IMR-90 (cell line): Measurements from ENCODE around the gene SYCP2. TPM values are rescaled to one million over a fixed set of nuclear protein-coding genes. Genes with fewer than 3 reads are reported as not detected.

ENCODE experiments used
- ATAC-seq: fragments of 200-7000 bp; cut with Tn5 transposase; 2 replicates; pipeline ENCODE4 v1.9.1; 2020; ENCODE audit warnings: low read depth, mild to moderate bottlenecking, moderate library complexity
- BruUV-seq: library from RNA; stranded (reverse); fragments of 400-500 nt; replicated peaks from 2 replicates; lab custom pipeline; 2021; lab: Mats Ljungman, UMichigan
- CTCF ChIA-PET: fragments of 300-600 bp; formaldehyde crosslinking; extraction: SDS; loops from one replicate; lab custom pipeline; 2021; ENCODE audit warnings: antibody characterized with exemption; lab: Yijun Ruan, JAX
- POLR2A ChIA-PET: fragments of 300-600 bp; sonication (Branson Sonifier 250); formaldehyde crosslinking; loops from one replicate; lab custom pipeline; 2022; ENCODE audit warnings: antibody characterized with exemption; ENCODE audit not compliant: unreplicated experiment; lab: Charles Lee
- DNase-seq: peaks from one replicate; pipeline ENCODE4 v3.0.0; 2013
- H2AFZ ChIP-seq: replicated peaks from 2 replicates; pipeline ENCODE3; 2013; ENCODE audit warnings: low read length, mild to moderate bottlenecking; ENCODE audit not compliant: poor library complexity
- H2AK5ac ChIP-seq: 2 replicates; pipeline ENCODE4 v1.6.1; 2013; ENCODE audit warnings: low read depth, low read length, inconsistent platforms
- H2AK9ac ChIP-seq: replicated peaks from 2 replicates; pipeline ENCODE3; 2013; ENCODE audit warnings: mild to moderate bottlenecking, low read depth, low read length, moderate library complexity; ENCODE audit not compliant: poor library complexity
- H2BK120ac ChIP-seq: 2 replicates; pipeline ENCODE4 v1.6.1; 2013; ENCODE audit warnings: low read depth, low read length, inconsistent platforms
- H2BK15ac ChIP-seq: 3 replicates; pipeline ENCODE4 v1.6.1; 2013; ENCODE audit warnings: low read depth, low read length, inconsistent platforms
- H2BK20ac ChIP-seq: 2 replicates; pipeline ENCODE4 v1.6.1; 2013; ENCODE audit warnings: low read depth, mild to moderate bottlenecking, inconsistent platforms, low read length, moderate library complexity
- H2BK5ac ChIP-seq: 2 replicates; pipeline ENCODE4 v1.6.1; 2013; ENCODE audit warnings: mild to moderate bottlenecking, low read depth, low read length, inconsistent platforms; ENCODE audit not compliant: poor library complexity, severe bottlenecking
- H3K14ac ChIP-seq: replicated peaks from 2 replicates; pipeline ENCODE4 v1.6.1; 2013; ENCODE audit warnings: low read depth, low read length, inconsistent platforms
- H3K18ac ChIP-seq: 2 replicates; pipeline ENCODE4 v1.6.1; 2013; ENCODE audit warnings: low read depth, low read length, control low read depth
- H3K23ac ChIP-seq: 2 replicates; pipeline ENCODE4 v1.6.1; 2013; ENCODE audit warnings: low read depth, low read length, inconsistent platforms
- H3K27ac ChIP-seq: 2 replicates; pipeline ENCODE4 v1.5.1; 2013; ENCODE audit warnings: mild to moderate bottlenecking, control low read depth, low read length; ENCODE audit not compliant: insufficient read depth
- H3K27me3 ChIP-seq: 2 replicates; pipeline ENCODE4 v1.6.1; 2013; ENCODE audit warnings: low read length; ENCODE audit not compliant: control insufficient read depth, insufficient read depth
- H3K36me3 ChIP-seq: 2 replicates; pipeline ENCODE4 v1.6.1; 2013; ENCODE audit warnings: low read length, mixed read lengths; ENCODE audit not compliant: control insufficient read depth, insufficient read depth
- H3K4ac ChIP-seq: 2 replicates; pipeline ENCODE4 v1.6.1; 2013; ENCODE audit warnings: low read depth, low read length, inconsistent platforms
- H3K4me1 ChIP-seq: 2 replicates; pipeline ENCODE4 v1.6.1; 2013; ENCODE audit warnings: low read length, mixed read lengths; ENCODE audit not compliant: control insufficient read depth, insufficient read depth
- H3K4me2 ChIP-seq: 2 replicates; pipeline ENCODE4 v1.6.1; 2013; ENCODE audit warnings: low read depth, mild to moderate bottlenecking, control low read depth, low read length, moderate library complexity
- H3K4me3 ChIP-seq: 2 replicates; pipeline ENCODE4 v1.5.1; 2013; ENCODE audit warnings: low read depth, mild to moderate bottlenecking, control low read depth, low read length, moderate library complexity; ENCODE audit not compliant: insufficient read depth
- H3K56ac ChIP-seq: 2 replicates; pipeline ENCODE4 v1.6.1; 2013; ENCODE audit warnings: low read length, inconsistent platforms; ENCODE audit not compliant: insufficient read depth; ENCODE audit errors: extremely low read depth
- H3K79me1 ChIP-seq, 2 experiments: 2 replicates each; pipeline ENCODE4 v1.6.1; 2013; ENCODE audit warnings: low read length in 2 of 2, inconsistent platforms in 1 of 2, low read depth in 1 of 2
- H3K9ac ChIP-seq: 2 replicates; pipeline ENCODE4 v1.6.1; 2013; ENCODE audit warnings: low read depth, low read length, control low read depth
- H3K9me1 ChIP-seq: 2 replicates; pipeline ENCODE4 v1.6.1; 2013; ENCODE audit warnings: low read length, inconsistent platforms; ENCODE audit not compliant: insufficient read depth
- H3K9me3 ChIP-seq: 2 replicates; pipeline ENCODE4 v1.6.1; 2013; ENCODE audit warnings: low read length; ENCODE audit not compliant: control insufficient read depth, insufficient read depth
- H4K20me1 ChIP-seq: 2 replicates; pipeline ENCODE4 v1.6.1; 2013; ENCODE audit warnings: low read length, inconsistent platforms; ENCODE audit not compliant: insufficient read depth
- H4K5ac ChIP-seq: 2 replicates; pipeline ENCODE4 v1.6.1; 2013; ENCODE audit warnings: mild to moderate bottlenecking, low read depth, low read length, control low read depth
- H4K8ac ChIP-seq, 2 experiments: 2 replicates each; pipeline ENCODE4 v1.6.1; 2013; ENCODE audit warnings: low read depth in 2 of 2, low read length in 2 of 2, control low read depth in 1 of 2, inconsistent platforms in 1 of 2
- H4K91ac ChIP-seq: 2 replicates; pipeline ENCODE4 v1.6.1; 2013; ENCODE audit warnings: low read depth, low read length, inconsistent platforms; ENCODE audit not compliant: insufficient read depth
- CHD1 ChIP-seq: IDR thresholded peaks from 2 replicates; pipeline ENCODE4 v1.6.1; 2012; ENCODE audit warnings: low read depth, low read length, improper control_type of control experiment
- MAFK ChIP-seq: IDR thresholded peaks from 2 replicates; pipeline ENCODE4 v1.6.1; 2012; ENCODE audit warnings: low read depth, low read length, improper control_type of control experiment
- MXI1 ChIP-seq: IDR thresholded peaks from 2 replicates; pipeline ENCODE4 v1.6.1; 2012; ENCODE audit warnings: low read depth, mild to moderate bottlenecking, low read length, moderate library complexity, borderline replicate concordance
- RAD21 ChIP-seq: IDR thresholded peaks from 2 replicates; pipeline ENCODE4 v1.6.1; 2012; ENCODE audit warnings: low read length, improper control_type of control experiment
- RCOR1 ChIP-seq: IDR thresholded peaks from 2 replicates; pipeline ENCODE4 v1.6.1; 2012; ENCODE audit warnings: mild to moderate bottlenecking, low read length, improper control_type of control experiment; ENCODE audit not compliant: insufficient replicate concordance
- WGBS, 2 experiments: methylation state at CpG; one replicate each; pipeline versions ENCODE4 v1.1.5 to v1.1.7; 2013; ENCODE audit warnings: missing lambda C conversion rate in 2 of 2; ENCODE audit not compliant: insufficient read length in 1 of 2; ENCODE audit errors: extremely low coverage in 2 of 2; 5-methylcytosine and 5-hydroxymethylcytosine counted together
- dilution Hi-C: fragments of 300-500 bp; cut with HindIII; formaldehyde crosslinking; loops from one replicate; pipeline ENCODE4 v1.14.3; 2018; ENCODE audit warnings: low sequenced_read_pairs; ENCODE audit not compliant: unreplicated experiment
- in situ Hi-C: fragments of 300-500 bp; cut with MboI; formaldehyde crosslinking; loops from 3 replicates; pipeline ENCODE4 v1.14.3; 2019; ENCODE audit warnings: low sequenced_read_pairs, inconsistent platforms, mixed read lengths
- intact Hi-C: fragments of 100-400 bp; cut with micrococcal nuclease; formaldehyde crosslinking; loops from 2 replicates; pipeline ENCODE4 v1.10.0; 2022
- polyA plus RNA-seq, 3 experiments: library from polyadenylated mRNA; depleted of rRNA; stranded (reverse); fragments of >200 nt; gene quantifications; 2 replicates each; pipeline ENCODE4 v1.2.3, GENCODE V29; 2012; ENCODE audit warnings: low replicate concordance in 1 of 3
- total RNA-seq: library from RNA; depleted of rRNA; stranded (reverse); fragments of >200 nt; gene quantifications from 2 replicates; pipeline ENCODE4 v1.2.3, GENCODE V29; 2012

The SYCP2 gene
- total and polyA plus RNA-seq, 2 of the 4 experiments (the other 2 are of a cell fraction) = 0.18 to 0.31 TPM

DNA sequence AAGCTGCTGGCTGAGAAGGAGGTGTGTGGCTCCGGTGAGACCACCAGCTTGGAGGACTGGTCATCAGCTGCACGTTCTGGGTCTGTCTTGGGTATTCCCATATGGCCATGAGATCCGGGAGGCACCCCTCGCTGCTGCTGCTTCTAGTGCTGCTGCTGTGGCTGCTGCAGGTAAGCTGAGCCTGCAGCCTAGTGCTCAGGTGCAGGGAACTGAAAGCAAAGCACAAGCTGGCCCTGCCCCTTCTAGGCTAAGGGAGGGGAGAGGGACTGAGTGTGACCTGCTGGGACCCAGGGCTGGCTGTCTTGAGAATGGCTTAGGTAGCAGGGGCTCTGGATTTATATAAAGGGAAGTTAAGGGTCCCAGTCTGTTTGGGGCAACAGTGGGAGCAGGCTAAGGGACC, 25.2 kb upstream of the SYCP2 start:
- no peak overlapping the region for H2AFZ ChIP-seq
- no peaks in the 10 kb centered on the region for H4K20me1 ChIP-seq
- in situ Hi-C loops = no loop called here
- no peak overlapping the region for H4K91ac ChIP-seq
- H3K23ac ChIP-seq = no peak overlapping the region
- BruUV-seq = no TSS peak
- H3K4me2 ChIP-seq = no peak overlapping the region
- no peak overlapping the region for H2AK5ac ChIP-seq
- intact Hi-C loops = no loop called here
- ChIA-PET CTCF (no interaction called here), POLR2A (no interaction called here)
- no peak overlapping the region for H4K8ac ChIP-seq
- no peak overlapping the region for H2BK15ac ChIP-seq
- H3K4ac ChIP-seq = no peak overlapping the region
- no peak overlapping the region for H3K56ac ChIP-seq
- TF ChIP-seq RCOR1 = no peak
- no peak for TF ChIP-seq RAD21
- no peak for TF ChIP-seq MXI1
- no peak for TF ChIP-seq MAFK
- no peak for TF ChIP-seq CHD1
- no peak overlapping the region for H2BK5ac ChIP-seq
- dilution Hi-C loops = no loop called here
- 68% methylated on average over 3 of the region's 4 CpGs; no CpG with 5 or more reads in 1 of the 2 experiments for WGBS, 2 experiments
- H3K27ac ChIP-seq = no peak overlapping the region
- no peaks in the 10 kb centered on the region for H3K36me3 ChIP-seq
- H3K79me1 ChIP-seq = no peaks in the 10 kb centered on the region
- no peak for ATAC-seq
- H4K5ac ChIP-seq = no peak overlapping the region
- no peaks in the 10 kb centered on the region for H3K4me1 ChIP-seq
- no peak for DNase-seq
- no peaks in the 10 kb centered on the region for H3K9me1 ChIP-seq
- H3K4me3 ChIP-seq = no peak overlapping the region
- no peak overlapping the region for H3K9ac ChIP-seq
- H3K14ac ChIP-seq = no peak overlapping the region
- no peak overlapping the region for H3K18ac ChIP-seq
- peaks cover 11% of the 10 kb centered on the region for H3K27me3 ChIP-seq
- H2BK20ac ChIP-seq = no peak overlapping the region
- H2BK120ac ChIP-seq = no peak overlapping the region
- no peaks in the 10 kb centered on the region for H3K9me3 ChIP-seq
- H2AK9ac ChIP-seq = no peak overlapping the region
